Psoas muscle (tissue), 8 donors: ENCODE data around the gene SCD5. TPM values are rescaled to one million over a fixed set of nuclear protein-coding genes. Genes with fewer than 3 reads are reported as not detected.

Experiments
- ATAC-seq, 4 donors: fragments of 200-7000 bp; cut with Tn5 transposase; one replicate each; pipeline ENCODE4 v1.9.1; 2020; ENCODE audit warnings: moderate library complexity in 3 of 4, mild to moderate bottlenecking in 2 of 4
- DNase-seq, 2 donors: peaks; one replicate each; pipeline ENCODE4 v3.0.0-alpha.2; 2020
- H3K27ac ChIP-seq: fragments of 200-600 bp; one replicate; pipeline ENCODE4 v1.8.0; 2022
- H3K27me3 ChIP-seq, 3 donors: fragments of 200-600 bp in 1 of 3; one replicate each; pipeline versions ENCODE4 v1.6.1 to v1.8.0; 2013 to 2022; ENCODE audit warnings: low read length in 2 of 3, mild to moderate bottlenecking in 2 of 3, moderate library complexity in 1 of 3; ENCODE audit not compliant: insufficient read depth in 3 of 3
- H3K36me3 ChIP-seq, 2 donors: fragments of 200-600 bp in 1 of 2; one replicate each; pipeline versions ENCODE4 v1.6.1 to v1.8.0; 2013 to 2022; ENCODE audit warnings: low read depth in 1 of 2, mild to moderate bottlenecking in 1 of 2, moderate library complexity in 1 of 2; ENCODE audit not compliant: insufficient read depth in 1 of 2
- H3K4me1 ChIP-seq: fragments of 200-600 bp; one replicate; pipeline ENCODE4 v1.8.0; 2022
- H3K4me3 ChIP-seq: fragments of 200-600 bp; one replicate; pipeline ENCODE4 v1.8.0; 2022; ENCODE audit warnings: mild to moderate bottlenecking
- H3K9me3 ChIP-seq: fragments of 200-600 bp; one replicate; pipeline ENCODE4 v1.8.0; 2022
- CTCF ChIP-seq: fragments of 200-600 bp; IDR thresholded peaks from one replicate; pipeline ENCODE4 v1.8.0; 2022; ENCODE audit warnings: antibody characterized with exemption
- WGBS, 3 donors: extraction: QIAGEN DNeasy Blood & Tissue Kit; methylation state at CpG; one replicate each; pipeline versions ENCODE4 v1.1.6 to v1.1.7; 2013; 5-methylcytosine and 5-hydroxymethylcytosine counted together
- intact Hi-C, 2 donors: fragments of 100-400 bp; cut with DNase I; formaldehyde crosslinking; loops; one replicate each; pipeline versions ENCODE4 v1.11.0 to v1.14.2; 2022
- polyA plus RNA-seq, 3 donors: library from polyadenylated mRNA; stranded (reverse); fragments of 200-250 nt; gene quantifications; one replicate each; pipeline ENCODE4 v1.2.3, GENCODE V29; 2013
- total RNA-seq, 4 donors: library from RNA; stranded (reverse); fragmentation: NEBNext Ultra II Directional in 2 of 4; extraction: Animal tissue kit (Norgen Biotek cat#: 25700) in 2 of 4; gene quantifications; one replicate each; pipeline versions ENCODE4 v1.2.1 to v1.2.4, GENCODE V29; 2021 to 2023
- donor health status: healthy with polysubstance abuse.
- donor health status: DM: no; HTN: no; CAD: no; lungs with moderate emphysema.
- donor health status: Bipolar disorder and iron deficiency.
- donor health status: healthy.
- donor health status: DM: yes; HTN: yes; CAD: no.
- donor health status: DM: no; HTN: no; CAD: no.
- donor health status: DM: no; HTN: no; CAD: no.
- donor health status: DM: yes; HTN: yes; CAD: no.

Gene SCD5
- total and polyA plus RNA-seq, 7 donors = 0.61 to 1.6 (median 0.74) TPM

GRCh38 chr4:82761229-82761628 is 37.4 kb downstream of the SCD5 start:
- Histone ChIP-seq H3K4me1 (no peaks in the 10 kb centered on the region), H3K27ac (no peak overlapping the region), H3K4me3 (no peak overlapping the region), H3K27me3 (no peaks in the 10 kb centered on the region), H3K9me3 (peaks cover 12% of the 10 kb centered on the region), H3K36me3 (no peaks in the 10 kb centered on the region)
- intact Hi-C loops = no loop called here
- no peak for ATAC-seq
- no peak for TF ChIP-seq CTCF
- DNase-seq = no peak
- WGBS, 3 donors = 41 to 46% (median 45%) methylated on average over 3 of the region's 3 CpGs

- no peak overlapping the region for H3K4me3 ChIP-seq
- no peak for DNase-seq
Measured at GRCh38 chr4:82758701-82759685, 39.6 kb downstream of the SCD5 start.

GRCh38 chr4:82756061-82756460 is 42.5 kb downstream of the SCD5 start:
- 88 to 91% (median 89%) methylated on average over 4 of the region's 4 CpGs for WGBS, 3 donors
- Histone ChIP-seq H3K4me1 (no peaks in the 10 kb centered on the region), H3K4me3 (no peak overlapping the region), H3K27me3 (no peaks in the 10 kb centered on the region), H3K27ac (no peak overlapping the region), H3K9me3 (no peaks in the 10 kb centered on the region), H3K36me3 (no peaks in the 10 kb centered on the region)
- TF ChIP-seq CTCF = no peak
- DNase-seq (no peak), ATAC-seq (no peak)
- intact Hi-C loops = no loop called here

More at GRCh38 chr4:82758701-82759685, 39.6 kb downstream of the SCD5 start:
- TF ChIP-seq CTCF = no peak
- Histone ChIP-seq H3K27me3 (no peaks in the 10 kb centered on the region), H3K36me3 (no peaks in the 10 kb centered on the region), H3K27ac (no peak overlapping the region), H3K9me3 (no peaks in the 10 kb centered on the region), H3K4me1 (no peaks in the 10 kb centered on the region)
- WGBS, 3 donors = 65 to 72% (median 71%) methylated on average over 31 of the region's 31 CpGs
- ATAC-seq = no peak
- intact Hi-C loops = no loop called here

- intact Hi-C loops = no loop called here
- H3K36me3 ChIP-seq = no peaks in the 10 kb centered on the region
- H3K27me3 ChIP-seq = no peaks in the 10 kb centered on the region
- no peak for ATAC-seq
- no peak for TF ChIP-seq CTCF
- DNase-seq = no peak
- H3K27ac ChIP-seq = no peak overlapping the region
- H3K9me3 ChIP-seq = no peaks in the 10 kb centered on the region
- H3K4me3 ChIP-seq = no peak overlapping the region
- 34 to 73% (median 43%) methylated on average over 2 of the region's 2 CpGs for WGBS, 3 donors
- H3K4me1 ChIP-seq = no peaks in the 10 kb centered on the region
Measured at GRCh38 chr4:82755650-82756049, 42.9 kb downstream of the SCD5 start.
